HCT116 (cell line): Measurements from ENCODE around the gene SPR.

Source experiments
- JUND ChIP-seq: IDR thresholded peaks from 2 replicates; pipeline ENCODE4 v1.6.1; 2012
- MAX ChIP-seq: IDR thresholded peaks from 2 replicates; pipeline ENCODE4 v1.6.1; 2012
- POLR2A ChIP-seq: IDR thresholded peaks from 2 replicates; pipeline ENCODE4 v1.7.0; 2011; ENCODE audit warnings: borderline replicate concordance; ENCODE audit not compliant: insufficient read depth, insufficient read length; ENCODE audit errors: extremely low read depth
- POLR2AphosphoS5 ChIP-seq: IDR thresholded peaks from 2 replicates; pipeline ENCODE4 v1.6.1; 2011; ENCODE audit warnings: mild to moderate bottlenecking, low read depth, low read length, moderate library complexity
- RAD21 ChIP-seq: IDR thresholded peaks from 2 replicates; pipeline ENCODE4 v1.6.1; 2012; ENCODE audit warnings: low read depth, mild to moderate bottlenecking
- SP1 ChIP-seq: IDR thresholded peaks from 2 replicates; pipeline ENCODE4 v1.6.1; 2012; ENCODE audit warnings: low read depth
- ZBTB33 ChIP-seq: IDR thresholded peaks from 2 replicates; pipeline ENCODE4 v1.6.1; 2011; ENCODE audit warnings: mild to moderate bottlenecking, low read length, moderate library complexity; ENCODE audit not compliant: insufficient replicate concordance; ENCODE audit errors: extremely low read depth
- TF ChIP-seq, protein P1 (sequence below): IDR thresholded peaks from 2 replicates; pipeline ENCODE4 v1.6.1; 2012; ENCODE audit warnings: low read depth
- TF ChIP-seq, protein P2 (sequence below), 3 experiments: fragments of 200-600 bp in 1 of 3; sonication (generic) in 1 of 3; IDR thresholded peaks in 2 of 3; conservative IDR thresholded peaks in 1 of 3; 2 replicates each; pipeline ENCODE4 v1.5.1; 2012 to 2017; ENCODE audit warnings: low read depth in 2 of 3, low read length in 2 of 3, antibody characterized with exemption in 1 of 3, borderline replicate concordance in 1 of 3, control low read depth in 1 of 3, mild to moderate bottlenecking in 1 of 3, mixed read lengths in 1 of 3, mixed run types in 1 of 3, moderate library complexity in 1 of 3; ENCODE audit not compliant: insufficient read depth in 1 of 3

GRCh38 chr2:72862239-72862988 is 24.8 kb upstream of the SPR start:
- TF ChIP-seq MAX (peak; percentile 53; the same call in 1 of the 2 replicates), POLR2AphosphoS5 (no peak), JUND (no peak), POLR2A (no peak), ZBTB33 (peak; percentile 7), SP1 (no peak), RAD21 (peak; percentile 79)
- TF ChIP-seq, protein P1, sequence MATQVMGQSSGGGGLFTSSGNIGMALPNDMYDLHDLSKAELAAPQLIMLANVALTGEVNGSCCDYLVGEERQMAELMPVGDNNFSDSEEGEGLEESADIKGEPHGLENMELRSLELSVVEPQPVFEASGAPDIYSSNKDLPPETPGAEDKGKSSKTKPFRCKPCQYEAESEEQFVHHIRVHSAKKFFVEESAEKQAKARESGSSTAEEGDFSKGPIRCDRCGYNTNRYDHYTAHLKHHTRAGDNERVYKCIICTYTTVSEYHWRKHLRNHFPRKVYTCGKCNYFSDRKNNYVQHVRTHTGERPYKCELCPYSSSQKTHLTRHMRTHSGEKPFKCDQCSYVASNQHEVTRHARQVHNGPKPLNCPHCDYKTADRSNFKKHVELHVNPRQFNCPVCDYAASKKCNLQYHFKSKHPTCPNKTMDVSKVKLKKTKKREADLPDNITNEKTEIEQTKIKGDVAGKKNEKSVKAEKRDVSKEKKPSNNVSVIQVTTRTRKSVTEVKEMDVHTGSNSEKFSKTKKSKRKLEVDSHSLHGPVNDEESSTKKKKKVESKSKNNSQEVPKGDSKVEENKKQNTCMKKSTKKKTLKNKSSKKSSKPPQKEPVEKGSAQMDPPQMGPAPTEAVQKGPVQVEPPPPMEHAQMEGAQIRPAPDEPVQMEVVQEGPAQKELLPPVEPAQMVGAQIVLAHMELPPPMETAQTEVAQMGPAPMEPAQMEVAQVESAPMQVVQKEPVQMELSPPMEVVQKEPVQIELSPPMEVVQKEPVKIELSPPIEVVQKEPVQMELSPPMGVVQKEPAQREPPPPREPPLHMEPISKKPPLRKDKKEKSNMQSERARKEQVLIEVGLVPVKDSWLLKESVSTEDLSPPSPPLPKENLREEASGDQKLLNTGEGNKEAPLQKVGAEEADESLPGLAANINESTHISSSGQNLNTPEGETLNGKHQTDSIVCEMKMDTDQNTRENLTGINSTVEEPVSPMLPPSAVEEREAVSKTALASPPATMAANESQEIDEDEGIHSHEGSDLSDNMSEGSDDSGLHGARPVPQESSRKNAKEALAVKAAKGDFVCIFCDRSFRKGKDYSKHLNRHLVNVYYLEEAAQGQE, result no peak
- TF ChIP-seq, protein P2, sequence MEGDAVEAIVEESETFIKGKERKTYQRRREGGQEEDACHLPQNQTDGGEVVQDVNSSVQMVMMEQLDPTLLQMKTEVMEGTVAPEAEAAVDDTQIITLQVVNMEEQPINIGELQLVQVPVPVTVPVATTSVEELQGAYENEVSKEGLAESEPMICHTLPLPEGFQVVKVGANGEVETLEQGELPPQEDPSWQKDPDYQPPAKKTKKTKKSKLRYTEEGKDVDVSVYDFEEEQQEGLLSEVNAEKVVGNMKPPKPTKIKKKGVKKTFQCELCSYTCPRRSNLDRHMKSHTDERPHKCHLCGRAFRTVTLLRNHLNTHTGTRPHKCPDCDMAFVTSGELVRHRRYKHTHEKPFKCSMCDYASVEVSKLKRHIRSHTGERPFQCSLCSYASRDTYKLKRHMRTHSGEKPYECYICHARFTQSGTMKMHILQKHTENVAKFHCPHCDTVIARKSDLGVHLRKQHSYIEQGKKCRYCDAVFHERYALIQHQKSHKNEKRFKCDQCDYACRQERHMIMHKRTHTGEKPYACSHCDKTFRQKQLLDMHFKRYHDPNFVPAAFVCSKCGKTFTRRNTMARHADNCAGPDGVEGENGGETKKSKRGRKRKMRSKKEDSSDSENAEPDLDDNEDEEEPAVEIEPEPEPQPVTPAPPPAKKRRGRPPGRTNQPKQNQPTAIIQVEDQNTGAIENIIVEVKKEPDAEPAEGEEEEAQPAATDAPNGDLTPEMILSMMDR (IDR thresholded peaks at IDR 0.05 in 2 of 3, conservative IDR thresholded peaks at IDR 0.05 in 1 of 3; ENCODE audit: borderline replicate concordance in 1 of 3, insufficient read depth in 1 of 3, low read depth in 2 of 3, low read length in 2 of 3), result peak; percentile 97 to 99 (median 98)
